SK-N-SH (cell line): ENCODE results near the gene OR13J1.

Experiments
- ELF1 ChIP-seq: IDR thresholded peaks from 2 replicates; pipeline ENCODE4 v1.4.0; 2012
- EP300 ChIP-seq, 2 experiments: IDR thresholded peaks; 2 replicates each; pipeline versions ENCODE4 v1.4.0 to v1.6.1; 2012; ENCODE audit warnings: borderline replicate concordance in 1 of 2, low read depth in 1 of 2, low read length in 1 of 2
- GABPA ChIP-seq: IDR thresholded peaks from 2 replicates; pipeline ENCODE4 v1.4.0; 2012; ENCODE audit warnings: low read depth, mild to moderate bottlenecking
- GATA2 ChIP-seq: sonication (generic); formaldehyde crosslinking; IDR thresholded peaks from 2 replicates; pipeline ENCODE4 v1.5.0; 2020; ENCODE audit warnings: mild to moderate bottlenecking, missing genetic modification reagents
- JUND ChIP-seq: IDR thresholded peaks from 2 replicates; pipeline ENCODE4 v1.4.0; 2012
- RAD21 ChIP-seq: IDR thresholded peaks from 2 replicates; pipeline ENCODE4 v1.6.1; 2012; ENCODE audit warnings: mild to moderate bottlenecking, low read length
- RCOR1 ChIP-seq: fragments of 150-350 bp; IDR thresholded peaks from 2 replicates; pipeline ENCODE4 v1.6.1; 2017; ENCODE audit warnings: antibody characterized with exemption, low read length
- SIN3A ChIP-seq: IDR thresholded peaks from 2 replicates; pipeline ENCODE4 v1.6.1; 2012; ENCODE audit warnings: low read depth, mild to moderate bottlenecking, low read length, moderate library complexity, borderline replicate concordance
- SMC3 ChIP-seq: IDR thresholded peaks from 2 replicates; pipeline ENCODE4 v1.6.1; 2012; ENCODE audit warnings: low read depth, low read length, improper control_type of control experiment
- TEAD4 ChIP-seq: IDR thresholded peaks from 2 replicates; pipeline ENCODE4 v1.4.0; 2012; ENCODE audit warnings: mild to moderate bottlenecking, borderline replicate concordance; ENCODE audit not compliant: insufficient read depth
- TF ChIP-seq, protein P1 (sequence below): fragments of 200-600 bp; sonication (generic); IDR thresholded peaks from 2 replicates; pipeline ENCODE4 v1.6.1; 2017; ENCODE audit warnings: antibody characterized with exemption, mild to moderate bottlenecking, moderate library complexity
- TF ChIP-seq, protein P2 (sequence below): IDR thresholded peaks from 2 replicates; pipeline ENCODE4 v1.4.0; 2012; ENCODE audit warnings: low read depth

DNA sequence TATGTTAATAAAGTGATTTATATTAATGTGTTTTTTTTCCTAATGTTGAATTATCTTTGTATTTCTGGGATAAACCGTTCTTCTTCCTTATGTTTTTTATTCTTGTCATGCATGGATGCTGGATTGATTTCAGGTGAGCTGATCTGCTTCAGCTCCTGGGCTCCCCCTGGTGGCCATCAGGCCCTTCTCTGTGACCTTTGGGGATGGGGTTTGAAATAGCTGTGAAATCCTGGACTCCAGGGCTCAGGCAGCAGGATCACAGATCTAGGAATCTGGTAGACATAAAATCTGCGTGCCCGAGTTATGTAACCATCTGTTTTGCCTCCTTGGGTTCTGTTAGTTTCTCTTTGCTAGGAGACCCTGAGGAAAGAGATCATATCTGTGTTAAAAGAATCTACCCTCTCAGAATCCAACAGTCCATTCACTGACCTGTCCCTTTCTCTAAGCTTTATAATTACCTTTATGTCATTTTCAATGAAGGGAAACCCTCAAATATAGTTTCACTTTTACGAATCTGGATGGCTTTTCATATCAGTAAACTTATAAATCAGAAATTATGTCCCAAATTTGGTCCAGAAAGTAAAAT, 12.2 kb upstream of the OR13J1 start:
- TF ChIP-seq ELF1 (no peak), JUND (no peak), RCOR1 (no peak), TEAD4 (no peak), GATA2 (CRISPR knock-in tag) (peak; percentile 24; the same call in 1 of the 2 replicates), RAD21 (peak; percentile 84), SMC3 (peak; percentile 97), GABPA (no peak), SIN3A (no peak), EP300 (IDR thresholded peaks at IDR 0.05; ENCODE audit: borderline replicate concordance in 1 of 2, low read depth in 1 of 2, low read length in 1 of 2) (no peak)
- TF ChIP-seq, protein P1, sequence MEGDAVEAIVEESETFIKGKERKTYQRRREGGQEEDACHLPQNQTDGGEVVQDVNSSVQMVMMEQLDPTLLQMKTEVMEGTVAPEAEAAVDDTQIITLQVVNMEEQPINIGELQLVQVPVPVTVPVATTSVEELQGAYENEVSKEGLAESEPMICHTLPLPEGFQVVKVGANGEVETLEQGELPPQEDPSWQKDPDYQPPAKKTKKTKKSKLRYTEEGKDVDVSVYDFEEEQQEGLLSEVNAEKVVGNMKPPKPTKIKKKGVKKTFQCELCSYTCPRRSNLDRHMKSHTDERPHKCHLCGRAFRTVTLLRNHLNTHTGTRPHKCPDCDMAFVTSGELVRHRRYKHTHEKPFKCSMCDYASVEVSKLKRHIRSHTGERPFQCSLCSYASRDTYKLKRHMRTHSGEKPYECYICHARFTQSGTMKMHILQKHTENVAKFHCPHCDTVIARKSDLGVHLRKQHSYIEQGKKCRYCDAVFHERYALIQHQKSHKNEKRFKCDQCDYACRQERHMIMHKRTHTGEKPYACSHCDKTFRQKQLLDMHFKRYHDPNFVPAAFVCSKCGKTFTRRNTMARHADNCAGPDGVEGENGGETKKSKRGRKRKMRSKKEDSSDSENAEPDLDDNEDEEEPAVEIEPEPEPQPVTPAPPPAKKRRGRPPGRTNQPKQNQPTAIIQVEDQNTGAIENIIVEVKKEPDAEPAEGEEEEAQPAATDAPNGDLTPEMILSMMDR = peak; percentile 99
- TF ChIP-seq, protein P2, sequence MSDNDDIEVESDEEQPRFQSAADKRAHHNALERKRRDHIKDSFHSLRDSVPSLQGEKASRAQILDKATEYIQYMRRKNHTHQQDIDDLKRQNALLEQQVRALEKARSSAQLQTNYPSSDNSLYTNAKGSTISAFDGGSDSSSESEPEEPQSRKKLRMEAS = no peak
